SK-N-SH treated with all-trans-retinoic acid at 6 μM for 48 hours (cell line): ENCODE data around the gene CELF4.

Source experiments
- ATAC-seq: fragments of 200-7000 bp; cut with Tn5 transposase; 3 replicates; pipeline ENCODE4 v1.9.1; 2020; ENCODE audit warnings: mild to moderate bottlenecking, moderate library complexity
- ARNTL ChIP-seq: fragments of 450-650 bp; formaldehyde crosslinking; IDR thresholded peaks from 2 replicates; pipeline ENCODE4 v1.5.0; 2020; ENCODE audit warnings: low read depth, mild to moderate bottlenecking, moderate library complexity, borderline replicate concordance
- BACH2 ChIP-seq: fragments of 250-450 bp; sonication (Bioruptor Pico); IDR thresholded peaks from 2 replicates; pipeline ENCODE4 v1.9.0; 2021; ENCODE audit warnings: mild to moderate bottlenecking, borderline replicate concordance
- CSDC2 ChIP-seq: fragments of 250-450 bp; sonication (Bioruptor Pico); IDR thresholded peaks from 2 replicates; pipeline ENCODE4 v1.5.0; 2020; ENCODE audit warnings: mild to moderate bottlenecking, moderate library complexity
- ESRRG ChIP-seq: fragments of 250-450 bp; sonication (Bioruptor Pico); IDR thresholded peaks from 2 replicates; pipeline ENCODE4 v1.6.1; 2021; ENCODE audit warnings: mild to moderate bottlenecking
- GLIS3 ChIP-seq: fragments of 250-450 bp; sonication (Bioruptor Pico); IDR thresholded peaks from 2 replicates; pipeline ENCODE4 v1.5.0; 2020; ENCODE audit warnings: mild to moderate bottlenecking, moderate library complexity
- OSR1 ChIP-seq: fragments of 250-450 bp; sonication (Bioruptor Pico); IDR thresholded peaks from 2 replicates; pipeline ENCODE4 v1.8.0; 2022; ENCODE audit warnings: moderate library complexity, mild to moderate bottlenecking, inconsistent platforms
- PPARA ChIP-seq: fragments of 250-450 bp; sonication (Bioruptor Pico); IDR thresholded peaks from 2 replicates; pipeline ENCODE4 v1.5.0; 2020; ENCODE audit warnings: mild to moderate bottlenecking, borderline replicate concordance
- RARB ChIP-seq: fragments of 250-450 bp; sonication (Bioruptor Pico); IDR thresholded peaks from 2 replicates; pipeline ENCODE4 v1.8.0; 2021; ENCODE audit warnings: mild to moderate bottlenecking, moderate library complexity
- SNAI2 ChIP-seq: fragments of 250-450 bp; sonication (Bioruptor Pico); IDR thresholded peaks from 2 replicates; pipeline ENCODE4 v1.5.0; 2020; ENCODE audit warnings: mild to moderate bottlenecking, moderate library complexity
- TCF4 ChIP-seq: fragments of 250-450 bp; sonication (Bioruptor Pico); IDR thresholded peaks from 2 replicates; pipeline ENCODE4 v1.8.0; 2021; ENCODE audit warnings: mild to moderate bottlenecking, moderate library complexity, borderline replicate concordance
- TOX ChIP-seq: fragments of 250-450 bp; sonication (Bioruptor Pico); IDR thresholded peaks from 2 replicates; pipeline ENCODE4 v1.8.0; 2021; ENCODE audit warnings: mild to moderate bottlenecking, moderate library complexity, borderline replicate concordance
- TSHZ2 ChIP-seq: fragments of 250-450 bp; sonication (Bioruptor Pico); IDR thresholded peaks from 2 replicates; pipeline ENCODE4 v1.5.0; 2020; ENCODE audit warnings: mild to moderate bottlenecking, moderate library complexity
- ZC3H10 ChIP-seq: fragments of 250-450 bp; sonication (Bioruptor Pico); IDR thresholded peaks from 2 replicates; pipeline ENCODE4 v1.5.1; 2021; ENCODE audit warnings: mild to moderate bottlenecking, moderate library complexity
- ZFP3 ChIP-seq: fragments of 250-450 bp; sonication (Bioruptor Pico); IDR thresholded peaks from 2 replicates; pipeline ENCODE4 v1.5.0; 2020; ENCODE audit warnings: mild to moderate bottlenecking, moderate library complexity
- ZFP30 ChIP-seq: fragments of 450-650 bp; formaldehyde crosslinking; IDR thresholded peaks from 2 replicates; pipeline ENCODE4 v1.5.0; 2022; ENCODE audit warnings: mild to moderate bottlenecking, moderate library complexity
- ZNF565 ChIP-seq: fragments of 450-650 bp; formaldehyde crosslinking; conservative IDR thresholded peaks from 2 replicates; pipeline ENCODE4 v1.5.0; 2020; ENCODE audit warnings: low read depth, mild to moderate bottlenecking, moderate library complexity
- ZNF70 ChIP-seq: fragments of 450-650 bp; formaldehyde crosslinking; IDR thresholded peaks from 2 replicates; pipeline ENCODE4 v1.5.0; 2020; ENCODE audit warnings: mild to moderate bottlenecking, moderate library complexity
- TF ChIP-seq, protein P1 (sequence below): fragments of 250-450 bp; sonication (Bioruptor Pico); IDR thresholded peaks from 2 replicates; pipeline ENCODE4 v1.8.0; 2021; ENCODE audit warnings: low read depth, mild to moderate bottlenecking, moderate library complexity, borderline replicate concordance
- TF ChIP-seq, protein P2 (sequence below): fragments of 250-450 bp; sonication (Bioruptor Pico); IDR thresholded peaks from 2 replicates; pipeline ENCODE4 v1.5.1; 2021; ENCODE audit warnings: mild to moderate bottlenecking, moderate library complexity
- TF ChIP-seq, protein P3 (sequence below): fragments of 250-450 bp; sonication (Bioruptor Pico); IDR thresholded peaks from 2 replicates; pipeline ENCODE4 v1.5.1; 2020; ENCODE audit warnings: low read depth, mild to moderate bottlenecking, moderate library complexity

The CELF4 gene

DNA sequence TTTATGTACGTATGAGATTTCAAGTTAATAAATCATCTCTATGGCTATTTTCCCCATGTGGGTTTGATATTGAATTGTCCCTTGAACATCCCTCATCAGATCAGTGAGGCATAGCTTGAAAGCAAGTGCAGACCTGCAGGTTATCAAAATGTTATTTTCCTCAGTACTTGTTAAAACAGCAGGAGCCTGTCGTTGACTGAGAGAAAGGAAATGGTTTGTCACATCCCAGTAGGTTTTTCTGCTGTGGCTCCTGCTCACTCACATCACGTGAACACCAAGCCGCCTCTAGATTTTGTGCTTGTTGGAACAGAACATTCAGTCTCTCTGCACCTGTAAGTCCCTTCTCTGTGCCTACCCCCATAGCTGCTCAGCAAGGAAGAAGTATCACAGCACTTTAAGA is 340.3 kb downstream of the CELF4 start:
- TF ChIP-seq ZFP3 (CRISPR knock-in tag) (no peak), SNAI2 (CRISPR knock-in tag) (no peak), ZC3H10 (CRISPR knock-in tag) (no peak), ZNF70 (CRISPR knock-in tag) (no peak), TCF4 (CRISPR knock-in tag) (no peak), TOX (CRISPR knock-in tag) (no peak), ZNF565 (CRISPR knock-in tag) (no peak), PPARA (CRISPR knock-in tag) (no peak), CSDC2 (CRISPR knock-in tag) (no peak)
- no peak for ATAC-seq

- no peak for TF ChIP-seq CSDC2 (CRISPR knock-in tag)
- TF ChIP-seq ARNTL, result no peak
- no peak for TF ChIP-seq ESRRG (CRISPR knock-in tag)
- TF ChIP-seq, protein P1, sequence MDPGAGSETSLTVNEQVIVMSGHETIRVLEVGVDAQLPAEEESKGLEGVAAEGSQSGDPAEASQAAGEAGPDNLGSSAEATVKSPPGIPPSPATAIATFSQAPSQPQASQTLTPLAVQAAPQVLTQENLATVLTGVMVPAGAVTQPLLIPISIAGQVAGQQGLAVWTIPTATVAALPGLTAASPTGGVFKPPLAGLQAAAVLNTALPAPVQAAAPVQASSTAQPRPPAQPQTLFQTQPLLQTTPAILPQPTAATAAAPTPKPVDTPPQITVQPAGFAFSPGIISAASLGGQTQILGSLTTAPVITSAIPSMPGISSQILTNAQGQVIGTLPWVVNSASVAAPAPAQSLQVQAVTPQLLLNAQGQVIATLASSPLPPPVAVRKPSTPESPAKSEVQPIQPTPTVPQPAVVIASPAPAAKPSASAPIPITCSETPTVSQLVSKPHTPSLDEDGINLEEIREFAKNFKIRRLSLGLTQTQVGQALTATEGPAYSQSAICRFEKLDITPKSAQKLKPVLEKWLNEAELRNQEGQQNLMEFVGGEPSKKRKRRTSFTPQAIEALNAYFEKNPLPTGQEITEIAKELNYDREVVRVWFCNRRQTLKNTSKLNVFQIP (CRISPR knock-in tag), result no peak
- TF ChIP-seq, protein P2, sequence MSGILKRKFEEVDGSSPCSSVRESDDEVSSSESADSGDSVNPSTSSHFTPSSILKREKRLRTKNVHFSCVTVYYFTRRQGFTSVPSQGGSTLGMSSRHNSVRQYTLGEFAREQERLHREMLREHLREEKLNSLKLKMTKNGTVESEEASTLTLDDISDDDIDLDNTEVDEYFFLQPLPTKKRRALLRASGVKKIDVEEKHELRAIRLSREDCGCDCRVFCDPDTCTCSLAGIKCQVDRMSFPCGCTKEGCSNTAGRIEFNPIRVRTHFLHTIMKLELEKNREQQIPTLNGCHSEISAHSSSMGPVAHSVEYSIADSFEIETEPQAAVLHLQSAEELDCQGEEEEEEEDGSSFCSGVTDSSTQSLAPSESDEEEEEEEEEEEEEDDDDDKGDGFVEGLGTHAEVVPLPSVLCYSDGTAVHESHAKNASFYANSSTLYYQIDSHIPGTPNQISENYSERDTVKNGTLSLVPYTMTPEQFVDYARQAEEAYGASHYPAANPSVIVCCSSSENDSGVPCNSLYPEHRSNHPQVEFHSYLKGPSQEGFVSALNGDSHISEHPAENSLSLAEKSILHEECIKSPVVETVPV (CRISPR knock-in tag), result no peak
- TF ChIP-seq OSR1 (CRISPR knock-in tag), result no peak
- TF ChIP-seq RARB (CRISPR knock-in tag), result no peak
- TF ChIP-seq ZFP3 (CRISPR knock-in tag), result no peak
- no peak for TF ChIP-seq BACH2 (CRISPR knock-in tag)
- TF ChIP-seq, all 23 proteins: peak for 0
- ATAC-seq, result no peak
Measured at GRCh38 chr18:37222999-37223378, 342.6 kb downstream of the CELF4 start.

DNA sequence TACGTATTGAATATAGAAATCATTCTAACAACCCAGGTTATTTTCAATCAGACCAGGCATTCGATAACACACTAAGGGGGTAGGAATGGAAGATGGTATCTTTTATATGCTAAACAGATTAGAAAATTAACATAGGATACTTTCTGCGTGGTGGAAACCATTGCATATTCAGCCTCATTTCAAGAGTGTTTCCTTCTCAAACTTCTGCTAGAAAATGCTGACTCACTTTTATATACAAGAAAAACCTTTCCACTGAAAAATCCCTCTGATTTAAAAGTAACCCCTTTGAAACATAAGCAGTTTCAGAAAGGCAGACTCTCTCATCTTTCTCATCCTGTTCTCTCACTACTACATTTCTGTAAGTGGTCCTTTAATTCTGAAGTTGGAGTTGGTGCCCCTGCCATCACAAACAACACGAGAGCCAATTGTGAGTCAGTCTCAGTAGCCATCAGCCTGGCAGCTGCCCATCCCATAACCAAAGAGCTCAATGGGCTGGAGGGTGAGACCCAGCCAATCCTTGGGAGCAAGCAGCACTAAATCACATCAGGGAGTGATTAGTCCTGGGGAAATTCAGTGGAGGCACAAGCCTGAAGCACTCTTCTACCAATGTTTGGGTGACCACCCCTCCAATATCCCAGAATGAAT is 343.1 kb downstream of the CELF4 start:
- no peak for ATAC-seq
- TF ChIP-seq ZC3H10 (CRISPR knock-in tag) (no peak), BACH2 (CRISPR knock-in tag) (no peak), ZNF70 (CRISPR knock-in tag) (no peak)
- TF ChIP-seq, protein P2 (CRISPR knock-in tag), result no peak

DNA sequence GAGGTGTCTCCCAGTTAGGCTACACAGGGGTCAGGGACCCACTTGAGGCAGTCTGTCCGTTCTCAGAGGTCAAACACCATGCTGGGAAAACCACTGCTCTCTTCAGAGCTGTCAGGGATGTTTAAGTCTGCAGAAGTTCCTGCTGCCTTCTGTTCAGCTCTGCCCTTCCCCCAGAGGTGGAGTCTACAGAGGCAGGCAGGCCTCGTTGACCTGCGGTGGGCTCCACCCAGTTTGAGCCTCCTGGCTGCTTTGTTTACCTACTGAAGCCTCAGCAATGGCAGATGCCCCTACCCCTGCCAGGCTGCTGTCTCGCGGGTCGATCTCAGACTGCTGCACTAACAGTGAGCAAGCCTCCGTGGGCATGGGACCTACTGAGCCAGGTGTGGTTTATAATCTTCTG is 346.3 kb downstream of the CELF4 start:
- ATAC-seq, result no peak
- TF ChIP-seq GLIS3 (CRISPR knock-in tag), result no peak
- no peak for TF ChIP-seq SNAI2 (CRISPR knock-in tag)
- TF ChIP-seq, protein P1 (CRISPR knock-in tag), result no peak
- no peak for TF ChIP-seq RARB (CRISPR knock-in tag)
- TF ChIP-seq ZNF70 (CRISPR knock-in tag), result no peak

- no peak for ATAC-seq
- TF ChIP-seq ZFP3 (CRISPR knock-in tag) (no peak), OSR1 (CRISPR knock-in tag) (no peak), RARB (CRISPR knock-in tag) (no peak), TOX (CRISPR knock-in tag) (no peak), CSDC2 (CRISPR knock-in tag) (no peak), ARNTL (no peak), ZFP30 (CRISPR knock-in tag) (no peak), TCF4 (CRISPR knock-in tag) (no peak), SNAI2 (CRISPR knock-in tag) (no peak), TSHZ2 (no peak), ZNF70 (CRISPR knock-in tag) (no peak), GLIS3 (CRISPR knock-in tag) (no peak)
- TF ChIP-seq, protein P3, sequence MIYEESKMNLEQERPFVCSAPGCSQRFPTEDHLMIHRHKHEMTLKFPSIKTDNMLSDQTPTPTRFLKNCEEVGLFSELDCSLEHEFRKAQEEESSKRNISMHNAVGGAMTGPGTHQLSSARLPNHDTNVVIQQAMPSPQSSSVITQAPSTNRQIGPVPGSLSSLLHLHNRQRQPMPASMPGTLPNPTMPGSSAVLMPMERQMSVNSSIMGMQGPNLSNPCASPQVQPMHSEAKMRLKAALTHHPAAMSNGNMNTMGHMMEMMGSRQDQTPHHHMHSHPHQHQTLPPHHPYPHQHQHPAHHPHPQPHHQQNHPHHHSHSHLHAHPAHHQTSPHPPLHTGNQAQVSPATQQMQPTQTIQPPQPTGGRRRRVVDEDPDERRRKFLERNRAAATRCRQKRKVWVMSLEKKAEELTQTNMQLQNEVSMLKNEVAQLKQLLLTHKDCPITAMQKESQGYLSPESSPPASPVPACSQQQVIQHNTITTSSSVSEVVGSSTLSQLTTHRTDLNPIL (CRISPR knock-in tag), result no peak
Measured at GRCh38 chr18:37218022-37218590, 347.5 kb downstream of the CELF4 start.
